Ascending aorta (tissue), 2 donors: Measurements from ENCODE around the gene ERG28. TPM values are rescaled to one million over a fixed set of nuclear protein-coding genes. Genes with fewer than 3 reads are reported as not detected.

Experiments used
- DNase-seq, 2 donors: peaks; one replicate each; pipeline ENCODE4 v3.0.0-alpha.2; 2019; ENCODE audit warnings: low spot score in 2 of 2
- H3K27ac ChIP-seq, 2 donors: fragments of 200-600 bp; sonication (generic); one replicate each; pipeline ENCODE4 v1.5.1; 2016 to 2017; ENCODE audit warnings: mild to moderate bottlenecking in 1 of 2
- H3K27me3 ChIP-seq: fragments of 200-600 bp; sonication (generic); one replicate; pipeline ENCODE4 v1.5.1; 2017
- H3K36me3 ChIP-seq, 2 donors: fragments of 200-600 bp; sonication (generic); one replicate each; pipeline ENCODE4 v1.5.1; 2016
- H3K4me1 ChIP-seq, 2 donors: fragments of 200-600 bp; sonication (generic); one replicate each; pipeline ENCODE4 v1.5.1; 2016 to 2017; ENCODE audit warnings: mild to moderate bottlenecking in 1 of 2
- H3K4me3 ChIP-seq, 2 donors: fragments of 200-600 bp; sonication (generic); one replicate each; pipeline ENCODE4 v1.5.1; 2016 to 2017; ENCODE audit warnings: mild to moderate bottlenecking in 1 of 2
- H3K9me3 ChIP-seq, 2 donors: fragments of 200-600 bp; sonication (generic); one replicate each; pipeline ENCODE4 v1.5.1; 2016
- intact Hi-C: fragments of 100-400 bp; cut with DNase I; formaldehyde crosslinking; loops from one replicate; pipeline ENCODE4 v1.15.1; 2023
- total RNA-seq: library from RNA; depleted of rRNA; stranded (reverse); fragments of >200 nt; gene quantifications from one replicate; pipeline ENCODE4 v1.1.0, GENCODE V29; 2016
- TF ChIP-seq, protein P1 (sequence below), 3 experiments: fragments of 200-600 bp in 2 of 3; fragments of 450-650 bp in 1 of 3; sonication (generic) in 2 of 3; IDR thresholded peaks; one replicate each; pipeline ENCODE4 v1.5.1; 2016 to 2019; ENCODE audit warnings: antibody characterized with exemption in 3 of 3, mild to moderate bottlenecking in 1 of 3, moderate library complexity in 1 of 3

The ERG28 gene
- total RNA-seq, 1 donor from 2014 or later, result 2.3 TPM

GRCh38 chr14:75672605-75673192 lies 12.0 kb upstream of the ERG28 start:
- Histone ChIP-seq H3K9me3 (no peaks in the 10 kb centered on the region), H3K4me3 (no peak overlapping the region), H3K36me3 (peaks cover 12 to 19% of the 10 kb centered on the region in 2 donors), H3K27ac (no peak overlapping the region), H3K4me1 (no peaks in the 10 kb centered on the region), H3K27me3 (no peaks in the 10 kb centered on the region)
- DNase-seq, result no peak
- TF ChIP-seq, protein P1, sequence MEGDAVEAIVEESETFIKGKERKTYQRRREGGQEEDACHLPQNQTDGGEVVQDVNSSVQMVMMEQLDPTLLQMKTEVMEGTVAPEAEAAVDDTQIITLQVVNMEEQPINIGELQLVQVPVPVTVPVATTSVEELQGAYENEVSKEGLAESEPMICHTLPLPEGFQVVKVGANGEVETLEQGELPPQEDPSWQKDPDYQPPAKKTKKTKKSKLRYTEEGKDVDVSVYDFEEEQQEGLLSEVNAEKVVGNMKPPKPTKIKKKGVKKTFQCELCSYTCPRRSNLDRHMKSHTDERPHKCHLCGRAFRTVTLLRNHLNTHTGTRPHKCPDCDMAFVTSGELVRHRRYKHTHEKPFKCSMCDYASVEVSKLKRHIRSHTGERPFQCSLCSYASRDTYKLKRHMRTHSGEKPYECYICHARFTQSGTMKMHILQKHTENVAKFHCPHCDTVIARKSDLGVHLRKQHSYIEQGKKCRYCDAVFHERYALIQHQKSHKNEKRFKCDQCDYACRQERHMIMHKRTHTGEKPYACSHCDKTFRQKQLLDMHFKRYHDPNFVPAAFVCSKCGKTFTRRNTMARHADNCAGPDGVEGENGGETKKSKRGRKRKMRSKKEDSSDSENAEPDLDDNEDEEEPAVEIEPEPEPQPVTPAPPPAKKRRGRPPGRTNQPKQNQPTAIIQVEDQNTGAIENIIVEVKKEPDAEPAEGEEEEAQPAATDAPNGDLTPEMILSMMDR (IDR thresholded peaks at IDR 0.05), result no peak
- intact Hi-C loops, result no loop called here

- Histone ChIP-seq H3K36me3 (peaks cover 7 to 16% of the 10 kb centered on the region in 2 donors), H3K4me3 (no peak overlapping the region), H3K9me3 (no peaks in the 10 kb centered on the region), H3K27ac (no peak overlapping the region), H3K27me3 (no peaks in the 10 kb centered on the region), H3K4me1 (no peaks in the 10 kb centered on the region)
- DNase-seq, result no peak
- intact Hi-C loops, result no loop called here
- TF ChIP-seq, protein P1 (IDR thresholded peaks at IDR 0.05), result no peak
These were observed 6.6 kb upstream of the ERG28 start for GRCh38 chr14:75667099-75667765.

GRCh38 chr14:75662966-75663365 lies 2.3 kb upstream of the ERG28 start:
- H3K27me3 ChIP-seq, result no peaks in the 10 kb centered on the region
- H3K9me3 ChIP-seq, result no peaks in the 10 kb centered on the region
- intact Hi-C loops, result loop anchor here (5.0 kb wide), 1 partner anchor 489 kb away; the partner anchor contains the start of gene GPATCH2L
- no peak overlapping the region for H3K27ac ChIP-seq
- H3K36me3 ChIP-seq, result no peaks in the 10 kb centered on the region
- no peak overlapping the region for H3K4me3 ChIP-seq
- TF ChIP-seq, protein P1 (IDR thresholded peaks at IDR 0.05), result no peak
- H3K4me1 ChIP-seq, result peaks cover 4 to 6% of the 10 kb centered on the region in 2 donors
- no peak for DNase-seq

DNA sequence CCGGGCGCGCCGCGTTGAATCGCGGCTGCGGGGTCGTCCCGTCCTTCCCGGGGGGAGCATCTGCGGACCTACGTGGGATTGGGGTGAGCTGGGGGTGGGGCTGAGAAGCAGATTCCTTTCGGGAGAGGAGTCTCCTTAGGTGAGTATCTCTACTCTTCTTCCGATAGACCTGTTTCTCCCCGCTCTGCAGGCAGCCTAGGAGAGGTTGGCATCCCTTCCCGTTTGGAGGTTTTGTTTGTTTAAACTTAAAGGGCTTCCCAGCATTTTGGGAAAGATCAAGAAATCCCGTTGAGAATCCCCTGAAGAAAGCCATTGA lies 781 bp upstream of the ERG28 start:
- no peak for DNase-seq
- Histone ChIP-seq H3K27me3 (no peaks in the 10 kb centered on the region), H3K9me3 (no peaks in the 10 kb centered on the region), H3K4me3 (peak overlapping the region; percentile 74 to 100), H3K4me1 (peaks cover 4 to 6% of the 10 kb centered on the region in 2 donors), H3K27ac (peak overlapping the region; percentile 78 to 87), H3K36me3 (peaks cover 0 to 2% of the 10 kb centered on the region in 2 donors)
- intact Hi-C loops, result loop anchor here (1.0 to 5.0 kb wide), 3 partner anchors 42 to 491 kb away; partner anchors contain the start of gene GPATCH2L
- TF ChIP-seq, protein P1 (IDR thresholded peaks at IDR 0.05), result no peak

DNA sequence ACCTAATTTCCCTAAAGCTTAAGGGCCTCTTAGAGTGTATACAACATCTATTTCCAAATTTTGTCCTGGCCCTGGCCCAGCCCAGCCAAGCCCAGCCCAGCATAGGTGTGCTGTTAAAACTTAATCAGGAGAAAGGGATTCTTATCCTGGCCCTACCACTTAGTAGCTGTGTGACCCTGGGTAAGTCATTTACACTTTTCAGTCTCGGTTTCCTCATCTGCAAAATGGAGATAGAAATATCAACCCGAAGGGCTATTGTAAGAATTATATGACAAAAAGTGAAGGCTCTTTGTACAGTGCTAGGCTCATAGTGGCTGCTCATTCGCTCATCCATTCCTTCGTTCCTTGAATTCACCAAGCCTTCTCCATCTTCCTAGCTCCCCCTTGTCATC lies 442 bp downstream of the ERG28 start:
- H3K27me3 ChIP-seq, result no peaks in the 10 kb centered on the region
- peaks cover 4 to 6% of the 10 kb centered on the region in 2 donors for H3K4me1 ChIP-seq
- H3K9me3 ChIP-seq, result no peaks in the 10 kb centered on the region
- H3K4me3 ChIP-seq, result peak overlapping the region; percentile 74 to 100
- intact Hi-C loops, result loop anchor here (2.0 to 5.0 kb wide), 2 partner anchors 323 to 492 kb away; partner anchors contain the start of gene GPATCH2L
- peak overlapping the region; percentile 78 to 87 for H3K27ac ChIP-seq
- TF ChIP-seq, protein P1 (IDR thresholded peaks at IDR 0.05), result no peak
- H3K36me3 ChIP-seq, result peaks cover 0 to 12% of the 10 kb centered on the region in 2 donors
- DNase-seq, result no peak
